HL-60 (cell line): Measurements from ENCODE around the gene IQCB1.

Source experiments
- DNase-seq, 2 experiments: peaks; one replicate each; pipeline ENCODE4 v3.0.0-alpha.2; 2010 to 2020; ENCODE audit warnings: low read depth in 1 of 2, low spot score in 1 of 2
- H3K27ac ChIP-seq: fragments of 250-450 bp; sonication (Bioruptor Pico); replicated peaks from 2 replicates; pipeline ENCODE4 v1.5.1; 2020; ENCODE audit warnings: mild to moderate bottlenecking, moderate library complexity
- H3K27me3 ChIP-seq: fragments of 250-450 bp; sonication (Bioruptor Pico); 2 replicates; pipeline ENCODE4 v1.5.1; 2021; ENCODE audit warnings: mild to moderate bottlenecking, moderate library complexity; ENCODE audit not compliant: insufficient read depth, poor library complexity, severe bottlenecking
- H3K4me3 ChIP-seq: replicated peaks from 2 replicates; pipeline ENCODE4 v1.5.1; 2011; ENCODE audit warnings: mild to moderate bottlenecking, control low read depth, low read length; ENCODE audit not compliant: insufficient read depth
- GABPA ChIP-seq: IDR thresholded peaks from 2 replicates; pipeline ENCODE4 v1.6.1; 2012; ENCODE audit warnings: low read depth
- POLR2AphosphoS5 ChIP-seq: IDR thresholded peaks from 2 replicates; pipeline ENCODE4 v1.6.1; 2012; ENCODE audit warnings: low read depth
- REST ChIP-seq: IDR thresholded peaks from 2 replicates; pipeline ENCODE4 v1.6.1; 2012; ENCODE audit warnings: low read depth; ENCODE audit not compliant: insufficient replicate concordance
- SPI1 ChIP-seq: IDR thresholded peaks from 2 replicates; pipeline ENCODE4 v1.6.1; 2012; ENCODE audit warnings: low read depth, mild to moderate bottlenecking, borderline replicate concordance
- long read RNA-seq: library from polyadenylated mRNA; unstranded; transcript quantifications from one replicate; pipeline ENCODE4 v2.0.0, GENCODE V29; 2020
- TF ChIP-seq, protein P1 (sequence below): IDR thresholded peaks from one replicate; pipeline ENCODE4 v1.5.1; 2011; ENCODE audit warnings: low read length, control low read depth, inconsistent platforms; ENCODE audit not compliant: insufficient read depth

Gene IQCB1
- long read RNA-seq, transcript IQCB1-201 (15 exons, 2,594 nt) = major isoform, 443 of 569 reads
- long read RNA-seq, transcript IQCB1-202 (12 exons, 1,919 nt) = minor isoform, 11 of 569 reads
- long read RNA-seq, partial matches to known transcripts = 36 of 569 reads
- long read RNA-seq, other reads (novel, unspliced or antisense) = 79 of 569 reads

GRCh38 chr3:121834671-121835464 is at the start of gene IQCB1, which contains the start of gene EAF2:
Gene IQCB1 (minus strand): TSS chr3:121835060. CDS start chr3:121828960, 6,100 bp downstream.
Gene EAF2 (plus strand): TSS chr3:121835209. CDS start chr3:121835286, 77 bp downstream.
- H3K27me3 ChIP-seq = no peaks in the 10 kb centered on the region
- no peak for TF ChIP-seq SPI1
- TF ChIP-seq REST = peak; percentile 59
- peak; percentile 89 for TF ChIP-seq POLR2AphosphoS5
- TF ChIP-seq, protein P1, sequence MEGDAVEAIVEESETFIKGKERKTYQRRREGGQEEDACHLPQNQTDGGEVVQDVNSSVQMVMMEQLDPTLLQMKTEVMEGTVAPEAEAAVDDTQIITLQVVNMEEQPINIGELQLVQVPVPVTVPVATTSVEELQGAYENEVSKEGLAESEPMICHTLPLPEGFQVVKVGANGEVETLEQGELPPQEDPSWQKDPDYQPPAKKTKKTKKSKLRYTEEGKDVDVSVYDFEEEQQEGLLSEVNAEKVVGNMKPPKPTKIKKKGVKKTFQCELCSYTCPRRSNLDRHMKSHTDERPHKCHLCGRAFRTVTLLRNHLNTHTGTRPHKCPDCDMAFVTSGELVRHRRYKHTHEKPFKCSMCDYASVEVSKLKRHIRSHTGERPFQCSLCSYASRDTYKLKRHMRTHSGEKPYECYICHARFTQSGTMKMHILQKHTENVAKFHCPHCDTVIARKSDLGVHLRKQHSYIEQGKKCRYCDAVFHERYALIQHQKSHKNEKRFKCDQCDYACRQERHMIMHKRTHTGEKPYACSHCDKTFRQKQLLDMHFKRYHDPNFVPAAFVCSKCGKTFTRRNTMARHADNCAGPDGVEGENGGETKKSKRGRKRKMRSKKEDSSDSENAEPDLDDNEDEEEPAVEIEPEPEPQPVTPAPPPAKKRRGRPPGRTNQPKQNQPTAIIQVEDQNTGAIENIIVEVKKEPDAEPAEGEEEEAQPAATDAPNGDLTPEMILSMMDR = no peak
- peak within 1 kb of the TSS; percentile 90 for H3K27ac ChIP-seq
- DNase-seq = peak; percentile 93 to 97
- H3K4me3 ChIP-seq = peak within 1 kb of the TSS; percentile 92

GRCh38 chr3:121883507-121883906 is 48.6 kb upstream of the IQCB1 start:
- DNase-seq = peak in 1 of 2 experiments; percentile 17
- no peak overlapping the region for H3K4me3 ChIP-seq
- no peaks in the 10 kb centered on the region for H3K27me3 ChIP-seq
- H3K27ac ChIP-seq = no peak overlapping the region
- TF ChIP-seq SPI1 (no peak), POLR2AphosphoS5 (no peak), REST (no peak), GABPA (no peak)
- TF ChIP-seq, protein P1 = no peak

- TF ChIP-seq GABPA (no peak), SPI1 (no peak)
- Histone ChIP-seq H3K27ac (no peak overlapping the region), H3K4me3 (no peak overlapping the region), H3K27me3 (no peaks in the 10 kb centered on the region)
- DNase-seq = no peak
These were observed 43.6 kb upstream of the IQCB1 start for GRCh38 chr3:121878411-121878810.

DNA sequence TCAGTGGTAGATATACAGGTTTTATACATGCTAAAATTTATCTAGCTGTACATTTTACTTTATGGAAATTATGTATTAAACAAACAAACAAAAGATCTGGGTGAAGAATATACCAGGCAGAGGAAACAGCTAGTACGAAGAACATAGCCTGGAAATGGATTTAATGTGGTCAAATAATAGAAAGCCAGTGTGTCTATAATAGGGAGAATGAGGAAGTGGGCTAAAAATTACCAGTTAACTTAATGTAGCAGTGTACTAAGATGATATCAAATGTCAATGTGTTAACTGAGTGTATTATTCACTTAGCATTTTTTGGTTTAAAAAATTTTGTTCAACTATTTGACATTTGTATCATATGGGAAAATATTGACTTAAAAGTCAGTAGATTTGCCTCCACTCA is 36.6 kb upstream of the IQCB1 start:
- no peak overlapping the region for H3K27ac ChIP-seq
- TF ChIP-seq POLR2AphosphoS5 = no peak
- peak; percentile 92 for TF ChIP-seq SPI1
- no peak for DNase-seq
- H3K4me3 ChIP-seq = no peak overlapping the region
- no peaks in the 10 kb centered on the region for H3K27me3 ChIP-seq

DNA sequence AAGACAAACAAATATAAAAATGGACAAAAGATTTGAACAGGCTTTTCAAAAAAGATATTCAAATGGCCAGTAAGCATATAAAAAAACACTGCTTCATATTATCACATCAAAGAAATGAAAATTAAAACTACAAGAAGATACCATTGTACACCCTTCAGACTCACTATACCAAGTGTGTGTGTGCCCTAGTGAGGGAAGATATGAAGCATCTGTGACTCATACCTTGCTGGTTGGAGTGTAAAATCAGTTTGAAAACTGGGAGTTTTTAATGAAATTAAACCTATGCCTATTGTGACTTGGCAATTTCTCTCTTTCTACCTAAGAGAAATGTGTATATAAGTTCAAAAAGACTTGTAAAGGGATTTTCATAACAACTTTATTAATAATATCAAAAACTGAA is 35.9 kb upstream of the IQCB1 start:
- DNase-seq = no peak
- no peak overlapping the region for H3K4me3 ChIP-seq
- H3K27me3 ChIP-seq = no peaks in the 10 kb centered on the region
- H3K27ac ChIP-seq = peak overlapping the region; percentile 51
- TF ChIP-seq REST (no peak), SPI1 (no peak), GABPA (no peak), POLR2AphosphoS5 (no peak)
- TF ChIP-seq, protein P1 = no peak
